BJ (cell line): Measurements from ENCODE around the gene TAS2R46. TPM values are rescaled to one million over a fixed set of nuclear protein-coding genes. Genes with fewer than 3 reads are reported as not detected.
"Not testable (repeated sequence)": the region's sequence is repeated elsewhere in the genome, so short reads cannot be mapped to it uniquely, and the experiment has no call there.

Source experiments
- CTCF ChIA-PET: fragments of 350-600 bp; formaldehyde crosslinking; extraction: SDS; loops from one replicate; lab custom pipeline; 2021; ENCODE audit warnings: antibody characterized with exemption, inconsistent platforms; lab: Yijun Ruan, JAX
- POLR2A ChIA-PET: fragments of 300-600 bp; sonication (Branson Sonifier 250); formaldehyde crosslinking; extraction: SDS; loops from one replicate; lab custom pipeline; 2021; ENCODE audit warnings: antibody characterized with exemption; lab: Charles Lee
- DNase-seq: peaks from one replicate; pipeline ENCODE4 v3.0.0-alpha.2; 2011; ENCODE audit warnings: low read depth
- H3K27me3 ChIP-seq: 2 replicates; pipeline ENCODE4 v1.6.0; 2011; ENCODE audit warnings: low read length; ENCODE audit not compliant: control insufficient read depth, insufficient read depth
- H3K36me3 ChIP-seq: 2 replicates; pipeline ENCODE4 v1.5.1; 2011; ENCODE audit warnings: low read length; ENCODE audit not compliant: control insufficient read depth, insufficient read depth
- H3K4me3 ChIP-seq: 2 replicates; pipeline ENCODE4 v1.5.1; 2011; ENCODE audit warnings: low read depth, mild to moderate bottlenecking, control low read depth, low read length
- CTCF ChIP-seq: IDR thresholded peaks from 2 replicates; pipeline ENCODE4 v1.5.1; 2011; ENCODE audit warnings: low read depth, mild to moderate bottlenecking, control low read depth, inconsistent platforms, low read length, moderate library complexity; ENCODE audit not compliant: insufficient read depth
- polyA plus RNA-seq: library from polyadenylated mRNA; depleted of rRNA; stranded (reverse); fragments of >200 nt; gene quantifications from 2 replicates; pipeline ENCODE4 v1.2.3, GENCODE V29; 2011

TAS2R46 gene
- polyA plus RNA-seq, 1 experiment: 0.09 TPM

GRCh38 chr12:11059784-11060183, 2.3 kb downstream of the TAS2R46 start:
- ChIA-PET POLR2A (no interaction called here), CTCF (interaction anchor here (1.1 kb wide), 1 partner anchor 13 kb away, joined by 3 read pairs; no protein-coding TSS in a partner anchor)
- DNase-seq: no peak
- no peaks in the 10 kb centered on the region for H3K27me3 ChIP-seq
- no peaks in the 10 kb centered on the region for H3K36me3 ChIP-seq
- H3K4me3 ChIP-seq: no peak overlapping the region
- TF ChIP-seq CTCF: no peak

- H3K36me3 ChIP-seq: no peaks in the 10 kb centered on the region
- ChIA-PET POLR2A (no interaction called here), CTCF (no interaction called here)
- H3K27me3 ChIP-seq: no peaks in the 10 kb centered on the region
- no peak for TF ChIP-seq CTCF
- H3K4me3 ChIP-seq: no peak overlapping the region
- no peak for DNase-seq
Observed at GRCh38 chr12:11059041-11059440, 3.1 kb downstream of the TAS2R46 start.

GRCh38 chr12:11055306-11055705, 6.8 kb downstream of the TAS2R46 start:
- no peak for DNase-seq
- TF ChIP-seq CTCF: no peak
- no peaks in the 10 kb centered on the region for H3K27me3 ChIP-seq
- H3K36me3 ChIP-seq: no peaks in the 10 kb centered on the region
- POLR2A ChIA-PET: no interaction called here
- no peak overlapping the region for H3K4me3 ChIP-seq
- CTCF ChIA-PET: interaction anchor here (1.3 kb wide), 1 partner anchor 13 kb away, joined by 5 read pairs; no protein-coding TSS in a partner anchor

- DNase-seq, POLR2A ChIA-PET, H3K4me3 ChIP-seq, H3K27me3 ChIP-seq, CTCF ChIA-PET, H3K36me3 ChIP-seq: not testable (repeated sequence)
Observed at GRCh38 chr12:11049806-11050531, 12.1 kb downstream of the TAS2R46 start.

- CTCF ChIA-PET, H3K36me3 ChIP-seq, H3K27me3 ChIP-seq, POLR2A ChIA-PET, H3K4me3 ChIP-seq, DNase-seq: not testable (repeated sequence)
Observed at GRCh38 chr12:11041366-11041765, 20.7 kb downstream of the TAS2R46 start.

GRCh38 chr12:11040162-11040561, 21.9 kb downstream of the TAS2R46 start:
- POLR2A ChIA-PET: no interaction called here

More at GRCh38 chr12:11040162-11040561, 21.9 kb downstream of the TAS2R46 start:
- no peaks in the 10 kb centered on the region for H3K27me3 ChIP-seq
- no peak overlapping the region for H3K4me3 ChIP-seq
- H3K36me3 ChIP-seq: no peaks in the 10 kb centered on the region
- CTCF ChIA-PET: no interaction called here
- no peak for TF ChIP-seq CTCF
- peak; percentile 6 for DNase-seq
